Cardiac muscle cell (in vitro differentiated cells and primary cell): ENCODE results near the gene ICAM2. TPM values are rescaled to one million over a fixed set of nuclear protein-coding genes. Genes with fewer than 3 reads are reported as not detected.

Source experiments
- DNase-seq, 2 donors: peaks; one replicate each; pipeline versions ENCODE4 v3.0.0 to v3.0.0-alpha.2; 2010 to 2017; ENCODE audit warnings: low read depth in 1 of 2, low spot score in 1 of 2
- H3K27ac ChIP-seq: fragments of 200-600 bp; sonication (generic); 2 replicates; pipeline ENCODE4 v1.5.1; 2016
- H3K27me3 ChIP-seq: fragments of 200-600 bp; sonication (generic); 2 replicates; pipeline ENCODE4 v1.6.0; 2016; ENCODE audit warnings: control low read depth
- H3K36me3 ChIP-seq: fragments of 200-600 bp; sonication (generic); 2 replicates; pipeline ENCODE4 v1.5.1; 2016; ENCODE audit warnings: control low read depth
- H3K4me1 ChIP-seq: fragments of 200-600 bp; sonication (generic); 2 replicates; pipeline ENCODE4 v1.8.1; 2017; ENCODE audit warnings: low read depth, mild to moderate bottlenecking, mixed run types
- H3K4me3 ChIP-seq: fragments of 200-600 bp; sonication (generic); 2 replicates; pipeline ENCODE4 v1.5.1; 2016; ENCODE audit warnings: mild to moderate bottlenecking
- H3K9me3 ChIP-seq: fragments of 200-600 bp; sonication (generic); 2 replicates; pipeline ENCODE4 v1.5.1; 2017; ENCODE audit warnings: low read depth, mild to moderate bottlenecking, control low read depth
- polyA plus RNA-seq: library from polyadenylated mRNA; unstranded; fragments of >200 nt; fragmentation: Nextera tagmentation; extraction: Ambion mirVana; gene quantifications from 2 replicates; pipeline ENCODE4 v1.2.1, GENCODE V29; 2016
- total RNA-seq: library from RNA; depleted of rRNA; stranded (reverse); fragments of >200 nt; gene quantifications from 2 replicates; pipeline ENCODE4 v1.2.3, GENCODE V29; 2016
- TF ChIP-seq, protein P1 (sequence below): IDR thresholded peaks from 2 replicates; pipeline ENCODE4 v1.5.1; 2012; ENCODE audit warnings: low read depth, mild to moderate bottlenecking, low read length

ICAM2 gene
- total and polyA plus RNA-seq, 2 experiments from 2014 or later = 1.1 TPM; not detected in 1

DNA sequence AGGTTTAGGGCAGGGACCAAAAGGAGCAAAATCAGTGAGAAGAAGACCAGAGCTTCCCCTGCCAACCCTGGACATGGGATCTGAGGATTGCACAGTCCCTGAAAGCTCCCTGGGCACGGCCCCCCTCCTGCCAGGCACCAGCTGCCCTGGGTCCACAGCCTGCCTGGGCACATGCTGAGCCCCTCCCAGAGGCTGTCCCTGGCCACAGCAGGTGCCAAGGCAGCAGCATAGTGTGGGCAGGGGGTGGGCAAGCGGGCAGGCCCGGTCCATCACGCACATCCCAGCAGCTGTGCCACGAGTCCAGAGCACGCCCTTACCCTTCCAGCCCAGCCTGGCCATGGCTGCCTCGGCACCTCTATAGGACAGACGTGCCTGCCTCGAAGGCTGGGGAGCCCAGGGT lies 60.4 kb downstream of the ICAM2 start:
- DNase-seq = no peak
- Histone ChIP-seq H3K4me3 (no peak overlapping the region), H3K27ac (no peak overlapping the region), H3K9me3 (no peaks in the 10 kb centered on the region), H3K4me1 (no peaks in the 10 kb centered on the region), H3K27me3 (no peaks in the 10 kb centered on the region), H3K36me3 (no peaks in the 10 kb centered on the region)
- TF ChIP-seq, protein P1, sequence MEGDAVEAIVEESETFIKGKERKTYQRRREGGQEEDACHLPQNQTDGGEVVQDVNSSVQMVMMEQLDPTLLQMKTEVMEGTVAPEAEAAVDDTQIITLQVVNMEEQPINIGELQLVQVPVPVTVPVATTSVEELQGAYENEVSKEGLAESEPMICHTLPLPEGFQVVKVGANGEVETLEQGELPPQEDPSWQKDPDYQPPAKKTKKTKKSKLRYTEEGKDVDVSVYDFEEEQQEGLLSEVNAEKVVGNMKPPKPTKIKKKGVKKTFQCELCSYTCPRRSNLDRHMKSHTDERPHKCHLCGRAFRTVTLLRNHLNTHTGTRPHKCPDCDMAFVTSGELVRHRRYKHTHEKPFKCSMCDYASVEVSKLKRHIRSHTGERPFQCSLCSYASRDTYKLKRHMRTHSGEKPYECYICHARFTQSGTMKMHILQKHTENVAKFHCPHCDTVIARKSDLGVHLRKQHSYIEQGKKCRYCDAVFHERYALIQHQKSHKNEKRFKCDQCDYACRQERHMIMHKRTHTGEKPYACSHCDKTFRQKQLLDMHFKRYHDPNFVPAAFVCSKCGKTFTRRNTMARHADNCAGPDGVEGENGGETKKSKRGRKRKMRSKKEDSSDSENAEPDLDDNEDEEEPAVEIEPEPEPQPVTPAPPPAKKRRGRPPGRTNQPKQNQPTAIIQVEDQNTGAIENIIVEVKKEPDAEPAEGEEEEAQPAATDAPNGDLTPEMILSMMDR = no peak

DNA sequence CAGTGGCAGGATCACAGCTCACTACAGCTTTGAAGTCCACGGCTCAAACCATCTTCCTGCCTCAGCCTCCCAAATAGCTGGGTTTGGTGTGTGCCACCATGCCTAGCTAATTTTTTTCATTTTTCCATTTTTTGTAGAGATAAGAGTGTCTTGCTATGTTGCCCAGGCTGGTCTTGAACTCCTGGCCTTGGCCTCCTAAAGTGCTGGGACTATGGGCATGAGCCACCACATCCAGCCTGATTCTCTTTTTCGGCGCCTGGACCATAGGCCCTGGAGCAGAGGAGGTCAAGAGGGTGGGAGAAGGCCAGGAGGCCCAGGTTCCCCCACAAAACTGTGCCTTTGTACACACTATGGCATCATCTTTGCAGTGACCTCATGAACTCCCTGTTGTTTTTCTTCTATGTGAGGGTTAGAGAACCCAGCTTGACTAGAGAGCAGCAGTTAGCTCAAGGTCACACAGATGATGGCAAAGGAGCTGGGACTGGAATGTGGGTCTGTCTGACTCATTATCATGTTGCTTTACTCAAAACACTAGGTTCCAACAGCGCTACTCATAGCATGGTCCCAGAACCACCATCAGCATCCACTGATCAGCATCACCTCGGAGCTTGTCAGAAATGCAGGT lies 64.0 kb downstream of the ICAM2 start:
- Histone ChIP-seq H3K4me1 (peaks cover 5% of the 10 kb centered on the region), H3K27ac (no peak overlapping the region), H3K9me3 (no peaks in the 10 kb centered on the region), H3K36me3 (no peaks in the 10 kb centered on the region), H3K4me3 (no peak overlapping the region), H3K27me3 (no peaks in the 10 kb centered on the region)
- DNase-seq = no peak
- TF ChIP-seq, protein P1 = no peak

- no peak for DNase-seq
- Histone ChIP-seq H3K4me3 (no peak overlapping the region), H3K4me1 (peaks cover 6% of the 10 kb centered on the region), H3K9me3 (no peaks in the 10 kb centered on the region), H3K27me3 (no peaks in the 10 kb centered on the region), H3K36me3 (no peaks in the 10 kb centered on the region), H3K27ac (no peak overlapping the region)
- TF ChIP-seq, protein P1 = no peak
Measured at GRCh38 chr17:63955791-63956190, 64.6 kb downstream of the ICAM2 start.

DNA sequence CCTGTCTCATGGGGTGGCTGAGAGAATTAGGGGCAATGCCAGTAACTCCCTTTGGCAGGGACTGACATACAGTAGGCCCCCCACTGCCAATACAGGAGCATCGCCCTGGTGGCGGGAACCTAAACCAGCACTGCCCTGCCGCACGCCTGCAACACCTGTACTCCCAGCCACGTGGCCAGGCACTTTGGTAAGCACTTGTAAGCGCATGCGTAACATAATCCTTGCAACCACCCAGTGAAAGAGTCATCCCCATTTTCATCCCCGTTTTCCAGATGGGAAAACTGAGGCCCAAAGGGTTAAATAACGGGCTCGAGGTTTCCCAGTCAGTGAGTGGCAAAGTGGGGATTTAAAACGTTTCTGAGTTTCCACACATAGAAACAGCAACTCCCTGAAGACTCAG lies 65.2 kb downstream of the ICAM2 start:
- no peak for DNase-seq
- no peaks in the 10 kb centered on the region for H3K9me3 ChIP-seq
- H3K36me3 ChIP-seq = no peaks in the 10 kb centered on the region
- no peak overlapping the region for H3K4me3 ChIP-seq
- no peaks in the 10 kb centered on the region for H3K27me3 ChIP-seq
- H3K4me1 ChIP-seq = peaks cover 10% of the 10 kb centered on the region
- TF ChIP-seq, protein P1 = no peak
- H3K27ac ChIP-seq = no peak overlapping the region

- Histone ChIP-seq H3K36me3 (no peaks in the 10 kb centered on the region), H3K27ac (no peak overlapping the region), H3K9me3 (no peaks in the 10 kb centered on the region), H3K4me3 (no peak overlapping the region), H3K27me3 (no peaks in the 10 kb centered on the region), H3K4me1 (peaks cover 10% of the 10 kb centered on the region)
- TF ChIP-seq, protein P1 = no peak
- DNase-seq = no peak
Measured at GRCh38 chr17:63954402-63955063, 65.9 kb downstream of the ICAM2 start.

Other genes with a start within 250 kb of the ICAM2 start
- 27.6 and 30.0 TPM in 2 replicates for gene CCDC47, start 247.0 kb downstream of the ICAM2 start, total RNA-seq
- 54.7 and 56.5 TPM in 2 replicates for gene CCDC47, start 247.0 kb downstream of the ICAM2 start, polyA plus RNA-seq
- gene DDX42, start 246.5 kb downstream of the ICAM2 start, total RNA-seq = 49.0 and 91.0 TPM in 2 replicates
- 58.1 and 71.6 TPM in 2 replicates for gene DDX42, start 246.5 kb downstream of the ICAM2 start, polyA plus RNA-seq
- gene PSMC5, start 193.2 kb downstream of the ICAM2 start, total RNA-seq = 42.7 and 57.7 TPM in 2 replicates
- gene PSMC5, start 193.2 kb downstream of the ICAM2 start, polyA plus RNA-seq = 144 and 230 TPM in 2 replicates
- gene FTSJ3, start 193.0 kb downstream of the ICAM2 start, total RNA-seq = 43.1 and 47.2 TPM in 2 replicates
- 52.2 and 57.3 TPM in 2 replicates for gene FTSJ3, start 193.0 kb downstream of the ICAM2 start, polyA plus RNA-seq
- 39.2 and 67.6 TPM in 2 replicates for gene SMARCD2, start 177.9 kb downstream of the ICAM2 start, total RNA-seq
- gene SMARCD2, start 177.9 kb downstream of the ICAM2 start, polyA plus RNA-seq = 40.3 and 45.4 TPM in 2 replicates
- not detected in 2 replicates for gene CSH2, start 147.0 kb downstream of the ICAM2 start, total RNA-seq
- not detected in 2 replicates for gene CSH2, start 147.0 kb downstream of the ICAM2 start, polyA plus RNA-seq
- not detected in 2 replicates for gene GH2, start 138.7 kb downstream of the ICAM2 start, total RNA-seq
- gene GH2, start 138.7 kb downstream of the ICAM2 start, polyA plus RNA-seq = 0.35 TPM in 1 of 2 replicates, not detected in the other
- not detected in 2 replicates for gene CSH1, start 124.1 kb downstream of the ICAM2 start, total RNA-seq
- not detected in 2 replicates for gene CSH1, start 124.1 kb downstream of the ICAM2 start, polyA plus RNA-seq
- not detected in 2 replicates for gene CSHL1, start 109.4 kb downstream of the ICAM2 start, total RNA-seq
- not detected in 2 replicates for gene CSHL1, start 109.4 kb downstream of the ICAM2 start, polyA plus RNA-seq
- gene GH1, start 101.8 kb downstream of the ICAM2 start, total RNA-seq = not detected in 2 replicates
- gene GH1, start 101.8 kb downstream of the ICAM2 start, polyA plus RNA-seq = not detected in 2 replicates
- not detected in 2 replicates for gene CD79B, start 88.3 kb downstream of the ICAM2 start, total RNA-seq
- gene CD79B, start 88.3 kb downstream of the ICAM2 start, polyA plus RNA-seq = 0.23 TPM in 1 of 2 replicates, not detected in the other
- gene SCN4A, start 47.7 kb downstream of the ICAM2 start, total RNA-seq = 0.63 and 0.78 TPM in 2 replicates
- 0.49 TPM in 1 of 2 replicates, not detected in the other for gene SCN4A, start 47.7 kb downstream of the ICAM2 start, polyA plus RNA-seq
- gene PRR29, start 22.3 kb downstream of the ICAM2 start, total RNA-seq = 2.9 and 3.6 TPM in 2 replicates
- gene PRR29, start 22.3 kb downstream of the ICAM2 start, polyA plus RNA-seq = 1.7 and 4.9 TPM in 2 replicates
- gene ERN1, start 109.5 kb upstream of the ICAM2 start, total RNA-seq = 6.6 and 8.9 TPM in 2 replicates
- 12.4 and 17.9 TPM in 2 replicates for gene ERN1, start 109.5 kb upstream of the ICAM2 start, polyA plus RNA-seq
- 17.5 and 23.5 TPM in 2 replicates for gene TEX2, start 242.6 kb upstream of the ICAM2 start, total RNA-seq
- 17.9 and 18.7 TPM in 2 replicates for gene TEX2, start 242.6 kb upstream of the ICAM2 start, polyA plus RNA-seq